Naive B cell (primary cell): ENCODE measurements around the gene UNK. TPM values are rescaled to one million over a fixed set of nuclear protein-coding genes. Genes with fewer than 3 reads are reported as not detected.
A peak's percentile ranks its signal among the peaks of the same experiment; 100 is the strongest.

Experiments
- ATAC-seq, 2 donors: fragments of 150-1000 bp; cut with Tn5 transposase; 2 replicates each; pipeline ENCODE4 v1.10.0; 2021; ENCODE audit warnings: low read depth in 2 of 2, mild to moderate bottlenecking in 2 of 2, moderate library complexity in 2 of 2
- DNase-seq: peaks from one replicate; pipeline ENCODE4 v3.0.0; 2022
- H3K27ac Mint-ChIP-seq, 6 donors: one replicate each; pipeline ENCODE4 v1.8.0; 2020 to 2022; ENCODE audit warnings: mild to moderate bottlenecking in 6 of 6, mixed read lengths in 6 of 6, moderate library complexity in 5 of 6, inconsistent platforms in 2 of 6
- H3K27me3 Mint-ChIP-seq, 3 donors: one replicate each; pipeline ENCODE4 v1.8.0; 2021 to 2022; ENCODE audit warnings: mixed read lengths in 3 of 3, mild to moderate bottlenecking in 1 of 3
- H3K36me3 Mint-ChIP-seq, 2 donors: one replicate each; pipeline ENCODE4 v1.8.0; 2020 to 2022; ENCODE audit warnings: mixed read lengths in 2 of 2, inconsistent platforms in 1 of 2, mild to moderate bottlenecking in 1 of 2
- H3K4me1 Mint-ChIP-seq, 3 donors: one replicate each; pipeline ENCODE4 v1.8.0; 2020 to 2022; ENCODE audit warnings: mixed read lengths in 3 of 3, inconsistent platforms in 1 of 3, mild to moderate bottlenecking in 1 of 3, moderate library complexity in 1 of 3
- H3K4me3 Mint-ChIP-seq, 8 donors: one replicate each; pipeline ENCODE4 v1.8.0; 2020 to 2022; ENCODE audit warnings: mild to moderate bottlenecking in 8 of 8, mixed read lengths in 8 of 8, moderate library complexity in 8 of 8, inconsistent platforms in 2 of 8
- H3K9me3 Mint-ChIP-seq, 7 donors: one replicate each; pipeline ENCODE4 v1.8.0; 2020 to 2022; ENCODE audit warnings: mixed read lengths in 7 of 7, mild to moderate bottlenecking in 5 of 7, inconsistent platforms in 2 of 7, moderate library complexity in 1 of 7
- polyA plus RNA-seq, 6 donors: library from polyadenylated mRNA; unstranded; fragments of 300-500 nt; fragmentation: Illumina TruSeq; gene quantifications; one replicate each; pipeline ENCODE4 v1.2.3, GENCODE V29; 2021; ENCODE audit warnings: low read depth in 6 of 6

Gene UNK, protein sequence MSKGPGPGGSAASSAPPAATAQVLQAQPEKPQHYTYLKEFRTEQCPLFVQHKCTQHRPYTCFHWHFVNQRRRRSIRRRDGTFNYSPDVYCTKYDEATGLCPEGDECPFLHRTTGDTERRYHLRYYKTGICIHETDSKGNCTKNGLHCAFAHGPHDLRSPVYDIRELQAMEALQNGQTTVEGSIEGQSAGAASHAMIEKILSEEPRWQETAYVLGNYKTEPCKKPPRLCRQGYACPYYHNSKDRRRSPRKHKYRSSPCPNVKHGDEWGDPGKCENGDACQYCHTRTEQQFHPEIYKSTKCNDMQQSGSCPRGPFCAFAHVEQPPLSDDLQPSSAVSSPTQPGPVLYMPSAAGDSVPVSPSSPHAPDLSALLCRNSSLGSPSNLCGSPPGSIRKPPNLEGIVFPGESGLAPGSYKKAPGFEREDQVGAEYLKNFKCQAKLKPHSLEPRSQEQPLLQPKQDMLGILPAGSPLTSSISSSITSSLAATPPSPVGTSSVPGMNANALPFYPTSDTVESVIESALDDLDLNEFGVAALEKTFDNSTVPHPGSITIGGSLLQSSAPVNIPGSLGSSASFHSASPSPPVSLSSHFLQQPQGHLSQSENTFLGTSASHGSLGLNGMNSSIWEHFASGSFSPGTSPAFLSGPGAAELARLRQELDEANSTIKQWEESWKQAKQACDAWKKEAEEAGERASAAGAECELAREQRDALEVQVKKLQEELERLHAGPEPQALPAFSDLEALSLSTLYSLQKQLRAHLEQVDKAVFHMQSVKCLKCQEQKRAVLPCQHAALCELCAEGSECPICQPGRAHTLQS
- polyA plus RNA-seq: 10 to 100 TPM; 31.1 to 50.1 (median 37.7) TPM

DNA sequence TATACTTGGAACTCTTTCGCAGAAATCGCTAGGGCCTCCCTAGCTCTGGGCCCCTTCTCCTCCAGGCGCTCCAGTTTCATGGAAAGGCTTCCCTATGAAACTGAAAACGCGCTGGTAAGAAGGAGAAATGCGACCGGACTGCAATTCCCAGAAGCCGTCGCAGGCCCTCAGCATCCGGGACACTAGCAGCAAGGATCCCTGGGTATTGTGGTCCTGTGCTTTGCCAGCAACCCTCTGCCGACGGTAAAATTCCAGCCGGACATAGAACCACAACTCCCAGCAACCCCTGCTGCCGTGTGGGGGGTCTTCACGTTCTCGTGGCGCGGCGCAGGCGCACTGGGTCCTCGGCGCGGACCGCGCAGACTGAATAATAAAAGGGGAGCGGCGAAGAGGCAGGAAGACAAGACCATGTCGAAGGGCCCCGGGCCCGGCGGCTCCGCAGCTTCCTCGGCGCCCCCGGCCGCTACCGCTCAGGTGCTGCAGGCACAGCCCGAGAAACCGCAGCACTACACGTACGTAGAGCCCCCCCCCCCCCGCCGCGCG lies at the start of gene UNK:
Gene UNK, plus strand, starts transcription at position 334 of the 543 bp plus-strand sequence. Its CDS starts 75 bp downstream, at position 409.
- H3K36me3 Mint-ChIP-seq: peaks cover 0 to 5% of the 10 kb centered on the region in 2 donors
- DNase-seq (peak; percentile 93), ATAC-seq (peak; percentile 64 to 65)
- H3K4me3 Mint-ChIP-seq: peak within 1 kb of the TSS; percentile 85 to 98 (median 96)
- H3K9me3 Mint-ChIP-seq: peaks cover 0 to 5% (median 2%) of the 10 kb centered on the region in 7 donors
- peaks cover 27 to 48% (median 33%) of the 10 kb centered on the region in 3 donors for H3K4me1 Mint-ChIP-seq
- H3K27ac Mint-ChIP-seq: peak within 1 kb of the TSS; percentile 100
- H3K27me3 Mint-ChIP-seq: peaks cover 0 to 3% (median 0%) of the 10 kb centered on the region in 3 donors

DNA sequence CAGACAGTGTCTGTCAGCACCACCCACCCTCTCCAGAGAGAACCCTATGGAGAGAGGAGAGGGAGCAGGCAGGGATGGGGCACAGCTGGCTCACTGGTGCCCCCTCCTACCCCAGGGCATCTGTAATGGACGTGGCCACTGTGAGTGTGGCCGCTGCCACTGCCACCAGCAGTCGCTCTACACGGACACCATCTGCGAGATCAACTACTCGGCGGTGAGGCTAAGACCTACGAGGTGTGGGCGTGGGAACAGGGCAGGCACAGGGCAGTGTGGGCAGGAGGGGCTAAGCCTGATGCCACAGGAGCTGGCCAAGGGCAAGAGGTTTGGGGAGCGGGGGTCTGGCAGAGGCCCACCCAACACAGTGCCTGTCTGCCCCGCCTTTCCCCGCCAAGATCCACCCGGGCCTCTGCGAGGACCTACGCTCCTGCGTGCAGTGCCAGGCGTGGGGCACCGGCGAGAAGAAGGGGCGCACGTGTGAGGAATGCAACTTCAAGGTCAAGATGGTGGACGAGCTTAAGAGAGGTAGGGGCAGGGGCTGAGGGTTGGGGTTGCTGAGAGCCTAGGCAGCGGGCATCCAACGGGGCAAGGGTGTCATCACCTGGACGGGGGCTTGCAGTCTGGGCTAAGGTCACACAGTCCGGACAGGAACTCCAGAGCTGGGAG lies 48.3 kb upstream of the UNK start:
- H3K27me3 Mint-ChIP-seq: peaks cover 0 to 7% (median 0%) of the 10 kb centered on the region in 3 donors
- peak overlapping the region in 2 of 6 donors; percentile 86 to 98 for H3K27ac Mint-ChIP-seq
- no peak for ATAC-seq

DNA sequence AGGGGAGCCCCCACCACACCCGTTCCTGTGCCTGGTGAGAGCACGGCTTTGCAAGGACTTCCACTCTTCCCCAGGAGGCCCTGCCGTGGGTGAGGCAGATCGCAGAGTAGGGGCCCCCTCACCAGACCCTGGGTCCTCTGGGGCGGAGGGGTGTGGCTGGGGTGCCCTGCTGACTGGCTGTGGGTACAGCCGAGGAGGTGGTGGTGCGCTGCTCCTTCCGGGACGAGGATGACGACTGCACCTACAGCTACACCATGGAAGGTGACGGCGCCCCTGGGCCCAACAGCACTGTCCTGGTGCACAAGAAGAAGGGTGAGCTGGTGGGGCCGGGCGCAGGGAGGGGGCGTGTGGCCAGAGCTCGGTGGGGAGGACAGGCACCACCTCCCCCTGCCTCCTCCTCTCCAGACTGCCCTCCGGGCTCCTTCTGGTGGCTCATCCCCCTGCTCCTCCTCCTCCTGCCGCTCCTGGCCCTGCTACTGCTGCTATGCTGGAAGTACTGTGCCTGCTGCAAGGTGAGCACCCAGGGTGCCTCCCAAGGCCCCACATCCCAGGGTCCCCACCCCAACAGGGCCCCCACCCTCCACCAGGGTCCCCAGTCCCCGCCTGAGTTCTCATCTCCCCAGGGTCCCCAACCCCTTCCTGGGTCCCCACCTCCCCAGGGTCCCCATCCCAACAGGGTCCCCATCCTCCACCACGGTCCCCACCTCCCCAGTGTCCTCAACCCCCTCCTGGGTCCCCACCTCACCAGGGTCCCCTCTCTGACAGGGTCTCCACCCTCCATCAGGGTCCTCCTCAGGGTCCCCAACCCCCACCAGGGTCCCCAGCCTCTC lies 47.3 kb upstream of the UNK start:
- H3K4me3 Mint-ChIP-seq: no peak overlapping the region
- DNase-seq (no peak), ATAC-seq (no peak)
- H3K36me3 Mint-ChIP-seq: no peaks in the 10 kb centered on the region
- H3K27me3 Mint-ChIP-seq: peaks cover 0 to 7% (median 0%) of the 10 kb centered on the region in 3 donors
- no peak overlapping the region for H3K27ac Mint-ChIP-seq
- peaks cover 0 to 1% (median 0%) of the 10 kb centered on the region in 7 donors for H3K9me3 Mint-ChIP-seq
- peaks cover 8 to 15% (median 8%) of the 10 kb centered on the region in 3 donors for H3K4me1 Mint-ChIP-seq

More for the DNA sequence above, 48.3 kb upstream of the UNK start:
- no peak for DNase-seq
- no peak overlapping the region for H3K4me3 Mint-ChIP-seq
- H3K4me1 Mint-ChIP-seq: peaks cover 8 to 15% (median 8%) of the 10 kb centered on the region in 3 donors
- no peaks in the 10 kb centered on the region for H3K36me3 Mint-ChIP-seq
- peaks cover 0 to 1% (median 0%) of the 10 kb centered on the region in 7 donors for H3K9me3 Mint-ChIP-seq

DNA sequence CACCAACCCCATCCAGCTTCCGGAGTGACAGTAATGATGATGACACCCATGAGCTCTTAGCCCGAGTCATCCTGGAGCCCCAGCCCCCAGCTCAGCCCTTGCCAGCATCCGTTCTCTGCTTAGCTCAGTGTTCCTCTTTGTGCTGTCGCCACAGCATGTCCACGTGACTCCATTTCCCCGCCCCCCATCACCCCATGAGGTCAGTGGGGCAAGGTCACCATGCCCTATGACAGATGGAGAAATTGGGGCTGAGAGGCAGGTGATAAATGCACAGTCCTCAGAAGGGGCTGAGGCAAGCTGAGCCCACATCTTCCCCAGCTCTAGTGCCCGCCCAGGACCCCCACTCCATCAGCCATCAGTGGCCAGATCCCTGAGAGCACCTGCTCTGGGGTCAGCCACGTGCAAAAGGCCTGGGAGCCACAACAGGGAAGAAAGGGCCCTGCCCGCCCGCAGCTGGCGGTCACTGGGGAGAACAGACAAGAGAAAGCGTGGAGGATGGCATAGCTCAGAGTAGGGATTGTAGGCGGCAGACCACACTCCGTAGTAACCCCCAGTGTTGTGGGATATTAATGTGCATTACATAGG lies 46.3 kb upstream of the UNK start:
- Mint-ChIP-seq H3K4me1 (peaks cover 8 to 15% (median 8%) of the 10 kb centered on the region in 3 donors), H3K4me3 (no peak overlapping the region), H3K36me3 (no peaks in the 10 kb centered on the region), H3K27ac (peak overlapping the region in 1 of 6 donors; percentile 78), H3K27me3 (peaks cover 0 to 7% (median 0%) of the 10 kb centered on the region in 3 donors), H3K9me3 (peaks cover 0 to 1% (median 0%) of the 10 kb centered on the region in 7 donors)
- no peak for DNase-seq
- no peak for ATAC-seq

DNA sequence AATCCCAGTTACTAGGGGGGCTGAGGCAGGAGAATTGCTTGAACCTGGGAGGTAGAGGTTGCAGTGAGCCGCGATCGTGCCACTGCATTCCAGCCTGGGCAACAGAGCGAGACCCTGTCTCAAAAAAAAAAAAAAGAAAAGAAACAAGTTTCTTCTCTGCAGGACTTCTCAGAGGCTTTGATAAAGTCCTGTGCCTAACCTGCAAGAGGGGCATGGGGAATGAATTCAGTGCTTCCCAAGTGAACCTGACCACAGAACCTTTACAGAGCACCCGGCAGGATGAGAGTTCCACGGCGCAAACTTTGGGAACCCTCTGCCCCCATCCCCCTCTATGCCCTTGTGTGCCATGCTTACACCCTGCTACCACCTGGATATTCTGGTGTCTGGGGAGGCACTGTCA lies 45.4 kb upstream of the UNK start:
- ATAC-seq (no peak), DNase-seq (no peak)
- no peak overlapping the region for H3K27ac Mint-ChIP-seq
- peaks cover 7 to 15% (median 8%) of the 10 kb centered on the region in 3 donors for H3K4me1 Mint-ChIP-seq
- H3K4me3 Mint-ChIP-seq: no peak overlapping the region
- peaks cover 0 to 7% (median 0%) of the 10 kb centered on the region in 3 donors for H3K27me3 Mint-ChIP-seq
- H3K36me3 Mint-ChIP-seq: no peaks in the 10 kb centered on the region
- peaks cover 0 to 1% (median 0%) of the 10 kb centered on the region in 7 donors for H3K9me3 Mint-ChIP-seq

DNA sequence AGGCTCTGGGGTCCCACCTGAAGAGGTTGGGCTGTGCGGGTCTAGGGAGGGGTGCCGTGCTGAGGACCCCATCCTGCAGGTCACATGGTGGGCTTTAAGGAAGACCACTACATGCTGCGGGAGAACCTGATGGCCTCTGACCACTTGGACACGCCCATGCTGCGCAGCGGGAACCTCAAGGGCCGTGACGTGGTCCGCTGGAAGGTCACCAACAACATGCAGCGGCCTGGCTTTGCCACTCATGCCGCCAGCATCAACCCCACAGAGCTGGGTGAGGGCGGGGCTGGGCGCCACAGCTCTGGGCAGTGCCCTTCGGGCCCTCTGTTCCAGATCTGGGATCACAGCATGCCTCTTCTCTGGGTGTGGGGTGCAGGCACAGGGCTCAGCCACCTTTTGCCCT lies 44.8 kb upstream of the UNK start:
- no peak for ATAC-seq
- H3K4me1 Mint-ChIP-seq: peaks cover under 1 to 9% (median 8%) of the 10 kb centered on the region in 3 donors
- no peaks in the 10 kb centered on the region for H3K36me3 Mint-ChIP-seq
- H3K9me3 Mint-ChIP-seq: no peaks in the 10 kb centered on the region
- H3K27ac Mint-ChIP-seq: no peak overlapping the region
- no peak overlapping the region for H3K4me3 Mint-ChIP-seq
- no peak for DNase-seq
- H3K27me3 Mint-ChIP-seq: peaks cover 0 to 7% (median 0%) of the 10 kb centered on the region in 3 donors

DNA sequence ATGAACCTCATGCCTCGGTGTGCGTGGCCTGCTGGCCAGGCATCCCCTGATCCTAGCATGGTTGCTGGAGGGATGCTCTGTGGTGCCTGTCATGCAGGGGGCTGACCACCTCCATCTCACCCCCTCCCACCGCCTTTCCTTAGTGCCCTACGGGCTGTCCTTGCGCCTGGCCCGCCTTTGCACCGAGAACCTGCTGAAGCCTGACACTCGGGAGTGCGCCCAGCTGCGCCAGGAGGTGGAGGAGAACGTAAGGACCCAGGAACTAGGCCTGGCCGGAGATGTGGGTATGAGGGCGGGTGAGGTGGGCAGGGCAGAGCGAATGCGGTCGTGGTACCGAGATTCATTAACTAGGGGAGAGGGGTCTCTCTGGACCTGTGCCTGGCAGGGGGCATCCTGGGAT lies 44.4 kb upstream of the UNK start:
- Mint-ChIP-seq H3K27me3 (peaks cover 0 to 7% (median 0%) of the 10 kb centered on the region in 3 donors), H3K9me3 (no peaks in the 10 kb centered on the region), H3K4me1 (peaks cover 0 to 9% (median 8%) of the 10 kb centered on the region in 3 donors), H3K36me3 (no peaks in the 10 kb centered on the region), H3K4me3 (no peak overlapping the region), H3K27ac (no peak overlapping the region)
- no peak for DNase-seq
- ATAC-seq: no peak

DNA sequence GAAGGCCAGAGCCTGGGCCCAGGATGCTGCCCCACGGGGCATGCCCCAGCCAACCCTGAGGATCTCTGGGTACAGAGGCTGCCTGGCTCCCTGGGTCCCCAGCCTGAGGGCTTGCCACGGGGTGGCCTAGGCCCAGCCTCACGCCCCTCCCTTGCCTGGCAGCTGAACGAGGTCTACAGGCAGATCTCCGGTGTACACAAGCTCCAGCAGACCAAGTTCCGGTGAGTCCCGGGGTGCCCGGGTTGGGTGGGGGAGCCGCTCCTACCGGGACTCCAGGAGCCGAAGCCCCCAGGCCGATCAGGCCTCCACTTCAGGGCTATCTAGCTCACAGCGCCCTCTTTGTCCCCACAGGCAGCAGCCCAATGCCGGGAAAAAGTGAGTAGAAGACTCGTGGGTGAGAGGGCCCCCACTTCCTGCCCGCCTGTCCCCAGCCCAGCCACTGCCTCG lies 44.0 kb upstream of the UNK start:
- DNase-seq (no peak), ATAC-seq (no peak)
- H3K27ac Mint-ChIP-seq: no peak overlapping the region
- peaks cover 0 to 9% (median 8%) of the 10 kb centered on the region in 3 donors for H3K4me1 Mint-ChIP-seq
- no peaks in the 10 kb centered on the region for H3K36me3 Mint-ChIP-seq
- no peak overlapping the region for H3K4me3 Mint-ChIP-seq
- H3K27me3 Mint-ChIP-seq: peaks cover 0 to 7% (median 0%) of the 10 kb centered on the region in 3 donors
- no peaks in the 10 kb centered on the region for H3K9me3 Mint-ChIP-seq

DNA sequence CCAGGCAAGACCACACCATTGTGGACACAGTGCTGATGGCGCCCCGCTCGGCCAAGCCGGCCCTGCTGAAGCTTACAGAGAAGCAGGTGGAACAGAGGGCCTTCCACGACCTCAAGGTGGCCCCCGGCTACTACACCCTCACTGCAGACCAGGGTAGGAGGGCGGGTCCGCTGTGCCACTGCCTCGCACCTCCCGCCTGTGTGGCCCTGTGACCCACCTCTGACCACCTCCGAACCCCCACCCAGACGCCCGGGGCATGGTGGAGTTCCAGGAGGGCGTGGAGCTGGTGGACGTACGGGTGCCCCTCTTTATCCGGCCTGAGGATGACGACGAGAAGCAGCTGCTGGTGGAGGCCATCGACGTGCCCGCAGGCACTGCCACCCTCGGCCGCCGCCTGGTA lies 42.3 kb upstream of the UNK start:
- Mint-ChIP-seq H3K9me3 (no peaks in the 10 kb centered on the region), H3K4me3 (no peak overlapping the region), H3K27ac (no peak overlapping the region), H3K36me3 (no peaks in the 10 kb centered on the region), H3K4me1 (peaks cover 0 to 9% (median 8%) of the 10 kb centered on the region in 3 donors), H3K27me3 (peaks cover 0 to 7% (median 0%) of the 10 kb centered on the region in 3 donors)
- ATAC-seq (no peak), DNase-seq (no peak)

DNA sequence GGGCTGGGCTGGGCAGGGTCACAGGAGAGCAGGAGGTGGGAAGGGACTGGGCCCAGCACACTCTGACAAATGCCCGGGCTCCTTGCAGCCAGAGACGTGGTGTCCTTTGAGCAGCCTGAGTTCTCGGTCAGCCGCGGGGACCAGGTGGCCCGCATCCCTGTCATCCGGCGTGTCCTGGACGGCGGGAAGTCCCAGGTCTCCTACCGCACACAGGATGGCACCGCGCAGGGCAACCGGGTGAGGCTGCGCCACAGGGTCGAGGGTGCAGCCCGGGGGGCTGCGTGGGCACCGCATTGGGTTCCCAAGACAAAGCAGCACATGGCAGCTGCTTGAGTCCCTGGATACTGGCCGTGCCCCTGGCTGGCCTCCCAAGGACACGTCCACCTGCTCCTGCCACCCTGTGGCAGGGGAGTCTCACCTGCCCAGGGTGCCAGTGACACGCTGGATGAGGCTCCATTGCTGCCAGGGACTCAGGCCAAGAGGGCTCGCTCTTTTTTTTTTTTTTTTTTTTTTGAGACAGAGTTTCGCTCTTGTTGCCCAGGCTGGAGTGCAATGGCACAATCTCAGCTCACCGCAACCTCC lies 40.9 kb upstream of the UNK start:
- Mint-ChIP-seq H3K36me3 (no peaks in the 10 kb centered on the region), H3K9me3 (no peaks in the 10 kb centered on the region), H3K27ac (no peak overlapping the region), H3K27me3 (peaks cover 0 to 4% (median 0%) of the 10 kb centered on the region in 3 donors), H3K4me3 (no peak overlapping the region), H3K4me1 (peaks cover 5 to 7% (median 6%) of the 10 kb centered on the region in 3 donors)
- ATAC-seq: no peak
- no peak for DNase-seq

DNA sequence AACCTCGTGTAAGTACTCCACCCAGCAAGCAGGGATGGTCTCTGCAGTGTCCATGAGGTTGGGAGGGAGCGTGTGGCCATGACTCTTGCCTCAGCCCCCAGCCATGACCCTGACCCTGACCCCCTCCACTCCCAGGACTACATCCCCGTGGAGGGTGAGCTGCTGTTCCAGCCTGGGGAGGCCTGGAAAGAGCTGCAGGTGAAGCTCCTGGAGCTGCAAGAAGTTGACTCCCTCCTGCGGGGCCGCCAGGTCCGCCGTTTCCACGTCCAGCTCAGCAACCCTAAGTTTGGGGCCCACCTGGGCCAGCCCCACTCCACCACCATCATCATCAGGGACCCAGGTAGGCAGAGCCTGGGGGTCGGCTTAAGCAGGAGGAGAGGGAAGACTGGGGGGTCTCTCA lies 35.9 kb upstream of the UNK start:
- Mint-ChIP-seq H3K36me3 (no peaks in the 10 kb centered on the region), H3K4me3 (no peak overlapping the region), H3K9me3 (no peaks in the 10 kb centered on the region), H3K4me1 (peaks cover 10 to 21% (median 15%) of the 10 kb centered on the region in 3 donors), H3K27me3 (peaks cover 0 to 4% (median 0%) of the 10 kb centered on the region in 3 donors), H3K27ac (no peak overlapping the region)
- no peak for DNase-seq
- no peak for ATAC-seq
